NCI-H2029 (cell line): Measurements from ENCODE around the gene GAL.
"Not testable (repeated sequence)": the region's sequence is repeated elsewhere in the genome, so short reads cannot be mapped to it uniquely, and the experiment has no call there.

ENCODE experiments used
- DNase-seq: peaks from one replicate; lab custom pipeline; 2025; lab: John Stamatoyannopoulos, UW

Gene GAL, protein sequence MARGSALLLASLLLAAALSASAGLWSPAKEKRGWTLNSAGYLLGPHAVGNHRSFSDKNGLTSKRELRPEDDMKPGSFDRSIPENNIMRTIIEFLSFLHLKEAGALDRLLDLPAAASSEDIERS

GRCh38 chr11:68684385-68685356 is at the start of gene GAL:
Gene GAL (plus strand): TSS chr11:68684544. CDS start chr11:68684924, 380 bp downstream.
- peak; percentile 34 for DNase-seq

DNA sequence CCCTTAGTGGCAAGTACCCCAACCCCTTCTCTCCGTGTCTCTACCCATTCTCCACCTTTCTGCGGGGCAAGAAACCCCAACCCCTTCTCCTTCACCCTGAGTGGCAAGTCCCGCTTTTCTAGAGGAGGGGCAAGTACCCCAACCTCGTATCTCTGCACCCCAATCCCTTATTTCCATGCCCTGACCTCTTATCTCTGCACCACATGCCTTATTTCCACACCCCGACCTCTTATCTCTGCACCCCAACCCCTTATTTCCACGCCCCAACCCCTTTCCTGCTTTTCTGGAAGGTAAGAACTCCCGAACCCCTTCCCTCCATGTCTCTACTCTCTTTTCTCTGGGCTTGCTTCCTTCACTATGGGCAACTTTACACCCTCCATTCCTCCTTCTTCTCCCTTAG is 49.7 kb upstream of the GAL start:
- not testable (repeated sequence) for DNase-seq

- DNase-seq = not testable (repeated sequence)
These were observed 49.2 kb upstream of the GAL start for GRCh38 chr11:68635172-68635571.

DNA sequence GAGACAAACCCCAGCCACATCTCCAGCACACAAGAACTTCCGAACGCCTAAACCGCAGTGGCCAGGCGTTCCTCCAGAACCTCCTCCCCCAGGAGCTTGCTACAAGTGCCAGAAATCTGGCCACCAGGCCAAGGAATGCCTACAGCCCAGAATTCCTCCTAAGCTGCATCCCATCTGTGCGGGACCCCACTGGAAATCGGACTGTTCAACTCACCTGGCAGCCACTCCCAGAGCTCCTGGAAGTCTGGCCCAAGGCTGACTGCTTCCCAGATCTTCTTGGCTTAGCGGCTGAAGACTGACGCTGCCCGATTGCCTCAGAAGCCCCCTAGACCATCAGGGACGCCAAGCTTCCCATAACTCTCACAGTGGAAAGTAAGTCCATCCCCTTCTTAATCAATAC is 48.5 kb upstream of the GAL start:
- DNase-seq = not testable (repeated sequence)

DNA sequence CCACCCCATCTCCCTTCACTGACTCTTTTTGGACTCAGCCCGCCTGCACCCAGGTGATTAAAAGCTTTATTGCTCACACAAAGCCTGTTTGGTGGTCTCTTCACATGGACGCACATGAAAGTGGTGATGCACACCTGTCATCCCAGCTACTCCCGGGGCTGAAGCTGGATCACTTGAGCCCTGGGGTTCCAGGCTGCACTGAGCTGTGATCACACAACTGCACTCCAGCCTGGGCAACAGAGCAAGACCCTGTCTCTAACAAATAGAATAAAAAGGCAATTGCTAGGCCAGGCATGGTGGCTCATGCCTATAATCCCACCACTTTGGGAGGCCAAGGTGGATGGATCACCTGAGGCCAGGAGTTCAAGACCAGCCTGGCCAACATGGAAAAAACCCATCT is 45.0 kb upstream of the GAL start:
- DNase-seq = not testable (repeated sequence)

- no peak for DNase-seq
These were observed 42.5 kb upstream of the GAL start for GRCh38 chr11:68641880-68642279.

DNA sequence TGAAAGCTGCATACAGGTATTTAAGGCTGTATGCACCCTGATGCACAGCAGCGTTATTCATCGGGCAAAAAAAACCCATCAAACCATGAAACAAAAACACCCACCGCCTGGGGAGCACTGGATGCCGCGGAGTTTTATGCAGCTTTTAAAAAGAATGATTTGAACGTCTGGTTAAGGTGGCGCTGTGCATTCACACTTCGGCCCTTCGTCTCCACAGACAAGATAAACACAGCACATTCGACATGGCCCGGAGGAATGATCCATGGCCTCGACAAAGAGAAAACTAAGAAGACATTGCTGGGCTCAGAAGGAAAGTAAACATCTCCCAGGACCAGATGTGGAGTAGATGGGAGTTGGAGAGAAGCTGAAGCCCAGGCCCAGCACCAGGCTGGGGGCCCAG is 40.8 kb upstream of the GAL start:
- no peak for DNase-seq

GRCh38 chr11:68646832-68647231 is 37.5 kb upstream of the GAL start:
- DNase-seq = no peak

GRCh38 chr11:68649851-68650555 is 34.3 kb upstream of the GAL start:
- DNase-seq = no peak

GRCh38 chr11:68650801-68651200 is 33.5 kb upstream of the GAL start:
- no peak for DNase-seq

DNA sequence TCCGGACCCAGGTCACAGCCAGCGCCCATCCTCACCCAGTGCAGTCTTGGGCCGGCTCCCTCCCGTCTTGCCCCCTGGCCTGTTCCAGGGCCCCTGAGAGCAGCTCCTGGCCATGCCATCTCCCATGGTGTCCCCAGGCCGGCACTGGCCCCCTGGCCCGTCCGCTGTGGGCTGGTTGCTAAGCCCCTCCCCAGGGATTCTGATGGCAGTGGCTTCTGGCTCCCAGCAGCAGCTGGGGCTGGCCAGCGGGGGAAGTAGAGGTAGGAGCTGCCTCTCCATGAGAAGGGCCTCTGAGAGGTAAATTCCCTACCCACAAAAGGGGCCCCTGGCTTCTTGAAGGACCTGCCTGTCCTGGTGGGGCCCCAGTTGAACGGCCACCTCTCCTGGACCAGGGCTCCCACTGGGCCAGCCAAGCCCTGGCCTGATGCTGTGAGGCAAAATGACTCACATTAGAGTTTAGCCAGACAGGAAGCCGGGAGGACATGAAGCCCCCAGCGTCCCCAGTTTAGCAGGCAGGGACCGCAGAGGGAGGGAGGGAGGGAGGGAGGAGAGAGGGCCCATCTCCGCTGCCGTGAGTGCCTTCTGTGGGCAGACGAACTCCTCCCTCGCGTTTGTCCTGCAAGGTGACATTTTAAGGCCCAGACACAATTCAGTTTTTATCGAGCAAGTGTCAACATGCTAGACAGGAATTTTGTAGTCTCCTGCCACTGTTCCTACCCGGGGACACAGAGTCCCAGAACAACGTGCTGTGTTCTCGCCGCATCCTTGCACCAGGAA is 32.9 kb upstream of the GAL start:
- DNase-seq = no peak

- DNase-seq = no peak
These were observed 32.2 kb upstream of the GAL start for GRCh38 chr11:68651985-68652682.

DNA sequence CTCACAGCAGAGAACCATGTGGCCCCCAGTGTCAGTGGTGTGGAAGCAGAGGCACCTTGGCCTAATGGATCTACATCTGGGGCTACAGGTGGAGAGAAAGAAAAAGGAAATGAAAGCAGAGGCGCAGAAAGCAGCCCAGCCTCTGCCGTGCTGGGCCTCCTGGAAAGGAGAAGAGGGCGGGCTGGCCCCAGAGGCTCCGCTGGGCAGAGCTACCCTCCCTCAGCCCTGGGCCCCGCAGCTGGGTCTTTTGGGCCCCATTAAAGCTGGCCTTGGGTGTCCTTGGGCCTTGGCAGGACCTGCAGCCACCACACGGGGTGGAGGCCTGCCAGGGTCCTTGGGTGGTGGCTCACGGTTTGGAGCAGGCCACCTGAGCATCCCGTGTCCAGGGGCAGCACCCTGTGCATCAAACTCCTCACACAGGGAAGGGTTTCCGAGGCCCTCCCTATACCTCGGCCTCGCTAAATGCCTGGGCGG is 31.6 kb upstream of the GAL start:
- no peak for DNase-seq

DNA sequence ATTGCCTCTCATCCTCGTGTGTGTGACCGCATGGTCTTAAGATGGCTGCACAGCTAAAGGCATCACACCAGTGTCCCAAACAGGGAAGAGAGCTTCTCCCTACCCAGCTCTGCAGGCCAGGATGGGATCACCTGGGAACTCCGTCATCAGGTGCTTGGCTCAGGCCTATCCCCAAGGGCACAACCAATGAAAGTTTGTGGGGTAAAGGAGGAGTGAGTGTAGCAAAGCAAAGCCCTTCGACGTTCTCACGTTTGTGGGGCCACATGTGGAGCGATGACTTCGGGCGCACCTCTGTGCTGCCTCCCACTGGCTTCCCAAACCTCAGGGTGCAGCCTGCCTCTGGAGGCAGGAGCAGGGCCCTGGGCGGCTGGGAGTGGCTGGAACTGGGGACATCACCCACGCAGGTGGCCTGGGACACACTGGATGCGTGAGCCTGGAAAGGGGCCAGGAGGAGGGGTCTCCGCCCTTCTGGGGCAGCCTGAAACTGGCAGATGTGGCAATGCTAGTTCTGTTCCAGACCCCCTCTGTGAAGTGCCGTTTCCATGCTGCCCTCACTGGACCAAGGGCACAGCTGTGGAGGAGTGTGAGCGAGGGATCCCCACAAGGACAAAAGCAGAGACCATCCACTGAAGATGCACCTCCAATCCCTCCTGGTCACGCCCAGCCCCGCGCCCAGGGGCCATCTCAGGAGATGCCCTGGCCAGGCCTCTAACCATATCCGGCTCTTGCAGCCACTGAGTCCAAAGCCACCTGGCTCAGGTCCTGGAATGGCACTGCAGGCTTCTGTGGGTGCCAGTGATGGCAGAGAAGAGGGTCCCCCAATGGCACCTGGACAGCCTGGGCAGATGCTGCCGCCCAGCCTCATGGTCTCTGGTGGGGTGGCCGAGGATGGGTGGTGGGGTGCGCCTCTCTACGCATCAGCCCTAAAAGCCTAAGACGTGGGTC is 30.6 kb upstream of the GAL start:
- DNase-seq = no peak

GRCh38 chr11:68654978-68655377 is 29.4 kb upstream of the GAL start:
- DNase-seq = no peak

DNA sequence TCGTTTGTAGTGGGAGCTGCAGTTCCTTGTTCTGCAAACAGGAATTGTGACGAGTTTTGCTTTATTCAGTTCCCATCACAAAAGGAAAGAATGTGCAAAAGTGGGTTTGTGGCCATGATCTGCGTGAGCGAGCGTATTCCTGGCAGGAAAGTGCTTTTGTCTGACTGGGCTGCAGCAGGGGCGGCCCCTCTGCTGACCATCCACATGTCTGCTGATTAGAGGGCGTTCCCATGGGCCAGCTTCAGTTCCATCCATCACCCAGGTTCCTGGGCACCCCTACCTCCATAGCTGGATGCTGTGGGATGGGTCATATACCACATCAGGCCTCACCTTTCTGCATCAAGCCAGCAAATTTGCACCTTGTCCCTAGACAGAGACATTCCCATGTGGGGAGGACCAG is 28.9 kb upstream of the GAL start:
- no peak for DNase-seq

DNA sequence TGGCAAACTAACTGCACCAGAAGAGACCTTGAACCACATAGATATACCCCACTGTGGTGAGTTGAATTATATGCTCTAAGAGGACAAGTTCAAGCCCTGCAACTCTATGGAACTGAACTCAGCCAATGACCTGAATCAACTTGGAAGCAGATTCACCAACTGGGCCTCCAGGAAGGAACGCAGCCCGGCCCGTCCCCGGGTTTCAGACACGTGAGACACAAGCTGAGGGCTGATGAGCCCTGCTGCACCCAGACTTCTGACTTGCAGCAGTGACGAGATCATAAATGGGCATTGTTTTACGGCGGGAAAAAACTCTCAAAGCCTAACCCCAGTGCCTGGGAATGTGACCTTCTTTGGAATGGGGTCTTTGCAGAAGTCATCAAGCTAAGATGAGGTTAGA is 28.5 kb upstream of the GAL start:
- DNase-seq = no peak

DNA sequence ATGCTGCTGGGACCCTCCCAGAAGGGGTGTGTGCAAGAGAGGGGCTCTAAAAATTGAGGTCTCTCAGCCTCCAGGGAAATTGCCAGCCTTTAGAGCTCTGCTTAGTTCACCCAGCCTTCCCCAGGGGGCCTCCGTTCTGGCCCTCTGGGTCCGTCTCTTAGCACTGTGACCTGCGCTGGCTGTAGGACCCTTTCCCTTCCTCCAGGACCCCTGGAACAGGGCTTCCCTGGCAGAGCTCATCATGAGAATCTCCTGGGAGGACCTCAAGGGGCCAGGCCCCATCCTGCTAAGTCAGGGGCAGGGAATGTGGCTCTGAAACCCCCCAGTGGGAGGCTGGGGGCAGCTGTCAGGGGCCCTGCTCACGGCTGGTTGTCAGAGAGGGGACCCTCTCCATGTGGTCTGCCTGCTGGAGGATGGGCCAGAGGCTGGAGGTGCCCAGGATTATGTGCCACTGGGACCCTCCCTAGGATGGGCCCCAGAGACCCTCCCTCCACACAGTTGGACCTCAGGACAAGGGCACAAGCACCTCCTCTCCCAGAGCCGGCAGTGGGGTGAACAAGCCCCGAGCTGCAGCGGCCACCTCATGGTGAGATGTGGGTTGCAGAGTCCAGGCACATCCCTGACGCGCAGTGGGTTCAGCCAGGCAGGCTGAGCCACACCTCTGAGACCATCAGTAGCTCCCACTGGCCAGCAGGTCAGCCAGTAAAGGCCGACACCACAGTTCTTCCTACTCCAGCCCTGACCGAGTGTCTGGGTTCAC is 27.1 kb upstream of the GAL start:
- no peak for DNase-seq

GRCh38 chr11:68658097-68658496 is 26.2 kb upstream of the GAL start:
- DNase-seq = no peak
